ENCODE results near the gene ADAMTS2. TPM values are rescaled to one million over a fixed set of nuclear protein-coding genes. Genes with fewer than 3 reads are reported as not detected.

The ADAMTS2 gene
- total RNA-seq, 1 experiment from 2014 or later: not detected

GRCh38 chr5:179168664-179169063 is 176.6 kb downstream of the ADAMTS2 start:
- intact Hi-C loops (cut with micrococcal nuclease): loop anchor here (5.0 kb wide), 1 partner anchor 324 kb away; no protein-coding TSS in a partner anchor
- no peak for ATAC-seq
- H3K79me2 ChIP-seq (ENCODE audit: low read length): no peaks in the 10 kb centered on the region
- H3F3A ChIP-seq (ENCODE audit: low read length, unreplicated experiment): no peaks in the 10 kb centered on the region
- TF ChIP-seq CTCF (conservative IDR thresholded peaks at IDR 0.05; ENCODE audit: low read depth, low read length): no peak
- no peak for TF ChIP-seq EZH2 (IDR thresholded peaks at IDR 0.05; ENCODE audit: low read length, unreplicated experiment)
- TF ChIP-seq EZH2phosphoT487 (IDR thresholded peaks at IDR 0.05; ENCODE audit: borderline replicate concordance, low read length): no peak
- no peaks in the 10 kb centered on the region for H3K36me3 ChIP-seq (ENCODE audit: low read depth, low read length)
- CTCF ChIA-PET: no interaction called here
- H3K4me3 ChIP-seq (ENCODE audit: low read length): no peak overlapping the region
- H3K4me1 ChIP-seq (ENCODE audit: insufficient read depth, low read length): no peaks in the 10 kb centered on the region
- no peak overlapping the region for H3K27ac ChIP-seq (ENCODE audit: low read length)
- POLR2A ChIA-PET (ENCODE audit: unreplicated experiment): no interaction called here
- H3K9ac ChIP-seq (ENCODE audit: low read length): no peak overlapping the region
- DNase-seq: no peak
- no peaks in the 10 kb centered on the region for H4K20me1 ChIP-seq (ENCODE audit: low read length)
- H3K27me3 ChIP-seq (ENCODE audit: low read length): no peaks in the 10 kb centered on the region
- H3K9me2 ChIP-seq (replicated peaks; ENCODE audit: low read length): no peaks in the 10 kb centered on the region
- no peaks in the 10 kb centered on the region for H3K9me3 ChIP-seq (ENCODE audit: low read length)
- no peak overlapping the region for H2AFZ ChIP-seq (ENCODE audit: low read length)
- no TSS peak for BruUV-seq (replicated peaks)
- H3K4me2 ChIP-seq (ENCODE audit: low read length): no peak overlapping the region

- CTCF ChIA-PET: interaction anchor here (0.8 kb wide), 1 partner anchor 236 kb away, joined by 3 read pairs; no protein-coding TSS in a partner anchor
These were observed 177.3 kb downstream of the ADAMTS2 start for GRCh38 chr5:179167871-179168451.

More at GRCh38 chr5:179167871-179168451, 177.3 kb downstream of the ADAMTS2 start:
- H3K9me3 ChIP-seq (ENCODE audit: low read length): no peaks in the 10 kb centered on the region
- H2AFZ ChIP-seq (ENCODE audit: low read length): no peak overlapping the region
- no peaks in the 10 kb centered on the region for H3F3A ChIP-seq (ENCODE audit: low read length, unreplicated experiment)
- H3K4me1 ChIP-seq (ENCODE audit: insufficient read depth, low read length): no peaks in the 10 kb centered on the region
- intact Hi-C loops (cut with micrococcal nuclease): loop anchor here (5.0 kb wide), 1 partner anchor 324 kb away; no protein-coding TSS in a partner anchor
- no peak overlapping the region for H3K27ac ChIP-seq (ENCODE audit: low read length)
- BruUV-seq (replicated peaks): no TSS peak
- ATAC-seq (no peak), DNase-seq (no peak)
- H3K36me3 ChIP-seq (ENCODE audit: low read depth, low read length): no peaks in the 10 kb centered on the region
- H3K4me3 ChIP-seq (ENCODE audit: low read length): no peak overlapping the region
- no peaks in the 10 kb centered on the region for H3K27me3 ChIP-seq (ENCODE audit: low read length)
- TF ChIP-seq EZH2phosphoT487 (IDR thresholded peaks at IDR 0.05; ENCODE audit: borderline replicate concordance, low read length): no peak
- no peak for TF ChIP-seq EZH2 (IDR thresholded peaks at IDR 0.05; ENCODE audit: low read length, unreplicated experiment)
- TF ChIP-seq CTCF (conservative IDR thresholded peaks at IDR 0.05; ENCODE audit: low read depth, low read length): no peak
- H3K4me2 ChIP-seq (ENCODE audit: low read length): 0 out of 2 replicates have a peak overlapping the region, but pooled peaks have one; percentile 66
- POLR2A ChIA-PET (ENCODE audit: unreplicated experiment): no interaction called here
- H4K20me1 ChIP-seq (ENCODE audit: low read length): no peaks in the 10 kb centered on the region
- no peaks in the 10 kb centered on the region for H3K79me2 ChIP-seq (ENCODE audit: low read length)
- H3K9ac ChIP-seq (ENCODE audit: low read length): no peak overlapping the region
- no peaks in the 10 kb centered on the region for H3K9me2 ChIP-seq (replicated peaks; ENCODE audit: low read length)
